ENCODE measurements around the gene ZNRF4.

DNA sequence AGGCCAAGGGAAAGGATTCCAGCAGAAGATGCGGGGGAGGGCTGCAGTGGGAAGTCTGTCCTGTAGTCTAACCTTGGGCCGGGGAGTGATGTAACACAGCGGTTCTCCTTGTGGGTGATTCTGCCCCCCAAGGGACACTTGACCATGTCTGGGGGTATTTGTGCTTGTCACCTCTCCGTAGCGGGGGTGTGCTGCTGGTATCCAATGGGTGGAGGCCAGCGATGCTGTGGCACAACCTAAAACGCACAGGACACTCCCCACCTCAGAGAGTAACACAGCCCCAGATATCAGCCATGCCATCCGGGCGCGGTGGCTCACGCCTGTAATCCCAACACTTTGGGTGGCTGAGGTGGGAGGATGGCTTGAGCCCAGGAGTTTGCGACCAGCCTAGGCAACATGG, 36.3 kb downstream of the ZNRF4 start:
- TF ChIP-seq POLR2A (IDR thresholded peaks at IDR 0.05), result no peak
- no peak for TF ChIP-seq CTCF (IDR thresholded peaks at IDR 0.05)
